HG03520 (cell line): Measurements from ENCODE around the gene MAML2.

Experiments
- ATAC-seq: cut with Tn5 transposase; IDR thresholded peaks from one replicate; pipeline ENCODE4 v1.9.1; 2021; ENCODE audit warnings: mild to moderate bottlenecking, moderate library complexity; ENCODE audit not compliant: unreplicated experiment

MAML2 gene

DNA sequence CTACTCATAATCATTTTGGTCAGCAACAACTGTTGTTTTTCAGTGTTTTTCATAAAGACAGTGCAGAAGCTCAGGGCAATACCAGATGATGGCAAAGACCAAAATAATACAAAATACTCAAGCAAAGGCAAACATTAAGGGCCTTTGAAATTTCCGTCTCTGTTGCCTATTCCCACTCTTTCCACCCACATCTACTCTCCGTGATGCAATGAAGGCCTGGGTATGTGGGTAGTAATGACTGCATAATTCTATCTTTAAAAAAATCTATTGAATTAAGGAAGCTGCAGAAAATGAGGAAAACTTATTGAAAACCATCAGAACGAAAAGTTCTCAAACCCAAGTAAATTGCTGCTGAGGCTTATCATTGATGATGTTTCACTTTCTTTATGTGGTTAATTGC is 203.3 kb downstream of the MAML2 start:
- no peak for ATAC-seq

DNA sequence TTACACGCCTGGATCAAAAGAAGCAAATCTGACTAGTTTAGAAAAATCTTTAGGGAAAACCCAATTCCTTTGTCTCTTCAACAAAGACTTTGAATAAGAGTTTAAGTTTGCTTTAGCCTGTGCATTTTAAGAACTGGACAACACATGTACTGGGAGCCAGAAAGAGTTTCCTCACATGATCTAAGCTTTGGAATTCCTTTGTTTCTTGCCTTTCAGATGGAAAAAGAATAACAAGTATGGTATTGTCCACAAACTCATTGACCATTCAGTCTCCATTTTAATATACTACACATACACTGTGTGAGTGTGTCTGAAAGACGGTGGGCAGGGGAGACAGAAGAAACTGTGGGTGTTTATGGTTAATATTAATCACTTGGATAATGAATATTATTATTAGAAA is 205.6 kb downstream of the MAML2 start:
- ATAC-seq = no peak

DNA sequence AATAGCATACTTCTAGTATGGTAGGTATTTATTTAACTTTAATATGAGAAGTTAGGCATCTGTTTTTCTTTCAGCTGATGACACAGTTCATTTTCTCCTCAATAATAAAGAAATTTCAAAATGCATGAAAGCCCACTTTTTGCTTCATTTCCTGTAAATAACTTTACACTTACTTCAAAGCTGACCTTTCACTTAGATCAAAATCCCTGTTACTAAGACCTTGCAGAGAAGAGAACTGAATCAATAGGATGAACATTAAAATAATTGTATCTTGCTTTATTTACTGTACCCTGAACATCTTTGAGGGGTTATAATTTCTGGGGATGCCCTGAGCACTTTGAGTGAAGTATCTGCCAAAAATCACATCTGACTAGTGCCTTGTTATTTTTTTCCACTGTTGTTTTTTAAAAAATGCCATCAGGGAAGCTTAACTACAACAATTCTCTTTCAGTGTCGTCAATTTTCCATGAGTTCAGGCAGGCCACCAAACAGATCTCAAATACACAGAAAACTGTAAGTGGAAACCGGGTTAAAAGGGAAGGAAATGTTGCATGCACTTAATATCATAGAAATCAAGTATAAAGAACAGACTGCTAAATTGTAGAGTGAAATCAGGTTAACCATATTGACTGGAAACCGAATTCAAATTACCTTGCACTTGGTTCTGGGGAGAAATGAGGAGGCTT is 206.2 kb downstream of the MAML2 start:
- ATAC-seq = no peak

DNA sequence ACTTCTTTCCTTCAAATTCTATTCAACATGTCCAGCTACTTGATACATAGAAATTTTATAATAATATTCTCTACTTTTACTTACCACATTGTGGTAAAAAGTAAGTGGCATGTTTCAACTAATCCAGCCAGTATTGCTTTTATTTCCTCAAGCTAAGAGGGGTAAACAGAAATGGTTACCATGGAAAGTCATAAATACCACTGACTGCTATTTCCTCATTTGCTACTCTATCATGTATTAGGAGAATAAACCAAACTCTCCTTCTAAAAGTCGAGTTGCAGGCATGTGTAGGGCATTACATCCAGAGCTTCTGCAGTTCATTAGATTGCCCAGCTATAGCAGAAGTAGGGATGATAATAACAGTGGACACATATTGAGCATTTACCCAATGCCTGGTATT is 208.4 kb downstream of the MAML2 start:
- ATAC-seq = peak; percentile 67

DNA sequence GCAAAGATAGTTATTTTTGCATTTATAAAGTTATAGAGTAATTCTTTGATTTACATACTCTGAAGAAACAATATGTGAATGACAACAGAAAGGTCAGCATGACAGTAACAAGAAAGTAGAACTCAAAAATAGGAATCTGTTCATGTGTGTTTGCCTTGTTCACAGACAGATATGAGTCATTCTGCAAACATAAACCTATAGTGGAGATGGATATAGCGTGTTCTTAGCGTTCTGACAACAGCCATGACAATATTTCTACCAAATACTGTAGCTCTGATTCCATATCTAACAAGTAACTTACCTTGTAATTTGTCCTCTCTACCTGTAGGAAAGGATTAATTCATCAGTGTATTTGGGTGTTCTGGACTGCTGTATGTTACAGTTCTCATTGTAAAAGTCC is 210.6 kb downstream of the MAML2 start:
- ATAC-seq = no peak

DNA sequence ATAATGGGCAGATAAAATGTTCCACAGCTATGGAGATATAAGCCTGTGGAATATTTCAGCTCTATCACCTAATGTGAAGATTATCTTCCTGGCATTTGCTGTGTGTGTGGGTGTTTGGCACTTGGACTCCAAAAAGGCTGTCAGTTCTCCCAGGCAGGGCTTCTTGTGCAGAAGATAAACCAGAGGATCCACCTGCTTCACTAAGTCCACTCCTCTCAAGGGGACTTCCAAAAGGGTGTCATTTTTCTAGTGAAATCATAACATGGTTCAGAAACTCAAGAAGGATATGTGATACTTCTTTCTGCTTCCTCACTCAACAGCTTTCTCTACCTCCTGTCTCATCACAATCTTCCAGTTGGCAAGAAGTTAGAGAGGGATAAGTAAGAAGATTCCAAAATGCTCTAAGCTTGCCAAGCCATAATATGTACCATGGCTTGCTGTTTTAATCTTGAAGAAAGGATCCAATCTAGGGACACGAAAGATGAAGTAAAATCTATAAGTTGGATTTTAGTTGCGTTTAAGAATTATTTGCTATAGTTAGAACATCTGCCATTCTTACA is 212.9 kb downstream of the MAML2 start:
- no peak for ATAC-seq

DNA sequence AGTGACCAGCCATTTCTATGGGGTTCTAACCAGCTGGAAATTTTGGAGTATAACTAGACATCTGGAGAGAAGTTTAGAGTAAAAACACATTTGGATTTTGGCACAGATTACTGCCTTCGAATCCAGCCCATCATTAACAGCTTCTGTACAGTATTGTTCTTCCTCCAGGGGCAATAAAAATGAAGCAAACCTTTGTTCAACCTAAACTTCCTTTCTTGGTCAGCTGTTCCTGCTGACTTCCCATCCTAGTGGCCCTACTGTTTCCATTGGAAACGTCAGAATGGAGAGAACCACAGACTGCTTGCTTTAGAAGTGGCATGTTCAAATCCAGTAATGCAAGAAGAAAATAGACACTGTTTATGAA is 215.4 kb downstream of the MAML2 start:
- ATAC-seq = no peak

DNA sequence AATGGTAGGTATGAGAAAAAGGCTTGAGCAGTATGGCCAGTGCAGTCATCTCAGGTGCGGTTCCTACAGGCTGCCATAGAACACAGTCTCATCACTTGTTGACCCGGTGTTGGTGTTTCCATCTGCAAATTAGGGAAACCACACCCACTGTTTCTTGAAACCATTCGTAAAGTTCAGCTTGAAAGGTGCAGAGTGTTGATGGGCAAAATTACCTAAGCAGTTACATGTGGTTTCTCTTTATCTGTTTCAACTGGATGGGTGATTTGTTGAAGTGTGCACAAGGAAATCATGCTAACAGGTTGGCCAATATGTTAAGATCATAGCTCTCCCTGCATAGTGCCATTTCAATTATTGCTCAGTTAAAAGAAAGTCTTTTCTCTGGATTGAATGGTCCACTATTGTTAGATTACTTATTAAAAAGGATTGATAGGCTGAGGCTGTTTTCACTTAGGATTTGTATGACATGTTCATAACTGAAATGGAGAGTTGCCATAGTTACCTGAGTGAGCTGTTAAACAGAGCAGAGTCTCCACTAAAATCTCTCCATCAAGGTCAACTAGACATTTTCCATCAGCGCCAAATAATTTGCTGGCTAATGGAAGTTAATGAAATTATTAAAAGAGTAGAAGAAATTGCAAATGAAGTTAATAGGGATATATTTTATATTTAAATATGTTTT is 215.9 kb downstream of the MAML2 start:
- ATAC-seq = no peak

DNA sequence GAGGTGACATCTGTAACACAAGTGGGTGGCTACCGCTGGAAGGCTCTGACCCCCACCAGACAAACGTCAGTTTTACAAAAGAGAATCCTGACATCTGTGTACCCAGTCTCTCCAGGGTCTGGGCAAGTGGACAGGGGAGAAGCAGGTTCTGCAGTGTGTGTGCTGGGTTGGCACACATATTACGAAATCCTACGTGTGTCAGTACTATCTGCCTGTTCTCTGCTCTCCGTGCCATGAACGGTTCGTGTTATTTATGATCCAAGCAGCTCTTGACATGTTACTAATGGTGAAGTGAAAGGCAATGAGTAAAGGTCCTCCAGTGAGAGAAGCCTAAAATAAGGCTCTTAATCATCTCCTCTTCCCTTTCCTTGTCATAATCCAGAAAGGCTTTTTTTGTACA is 217.6 kb downstream of the MAML2 start:
- no peak for ATAC-seq

DNA sequence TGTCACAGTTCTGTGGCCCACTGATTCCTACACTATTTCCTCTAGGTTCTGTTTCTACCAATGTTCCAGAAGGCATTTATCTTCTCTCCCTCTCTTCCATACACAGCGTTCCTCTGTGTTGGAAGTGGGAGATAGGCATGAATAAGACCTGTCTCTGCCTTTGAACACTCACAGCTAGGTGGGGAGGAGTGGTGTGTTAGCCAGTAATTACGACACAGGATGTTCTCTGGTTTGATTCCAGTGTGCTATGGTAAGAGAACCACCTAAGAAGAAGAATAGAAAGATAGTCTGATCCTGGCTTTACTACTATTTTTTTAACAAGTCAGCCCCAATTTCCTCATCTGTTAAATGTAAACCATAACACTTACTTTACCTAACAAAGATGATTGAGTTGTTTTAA is 218.8 kb downstream of the MAML2 start:
- no peak for ATAC-seq

DNA sequence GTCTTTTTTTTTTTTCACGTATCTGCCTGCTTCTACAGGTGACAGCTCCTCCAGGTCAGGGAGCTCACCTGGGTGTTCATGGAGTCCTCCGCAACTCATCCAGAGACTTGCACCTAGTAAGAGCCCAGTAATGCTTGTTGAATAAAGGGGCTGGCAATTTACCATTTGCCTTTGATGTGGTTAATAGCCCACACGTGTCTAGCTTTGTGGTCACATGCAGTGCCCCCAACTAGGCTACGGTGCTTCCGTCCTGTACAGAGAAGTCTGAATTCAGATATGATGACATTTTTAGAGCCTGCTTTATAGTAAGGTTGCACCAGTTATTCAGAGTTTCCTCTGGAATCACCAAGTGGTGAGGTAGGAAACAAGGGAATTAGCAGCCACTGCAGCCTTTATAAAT is 219.7 kb downstream of the MAML2 start:
- ATAC-seq = no peak

DNA sequence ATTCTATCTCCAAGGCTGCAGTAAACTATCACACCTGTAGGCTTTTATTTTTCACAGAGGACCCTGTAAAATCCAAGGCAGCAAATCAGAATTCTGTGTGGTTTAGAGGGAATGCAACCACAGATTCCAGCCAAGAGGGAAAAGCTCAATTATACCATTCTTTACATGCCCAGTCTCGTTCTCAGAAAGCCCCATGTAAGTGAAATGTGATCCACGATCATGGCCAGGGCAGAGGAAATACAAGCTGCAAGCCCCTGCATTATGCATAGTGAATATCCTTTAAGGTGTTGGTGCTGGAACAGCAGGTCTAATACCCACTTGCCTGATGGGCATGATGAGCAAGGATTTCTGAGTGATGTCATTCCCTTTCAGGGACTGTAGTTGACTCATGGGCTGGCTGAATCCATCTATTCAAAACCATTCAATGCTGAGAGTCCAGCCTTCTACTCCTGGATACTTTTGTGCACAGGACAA is 220.4 kb downstream of the MAML2 start:
- ATAC-seq = no peak

DNA sequence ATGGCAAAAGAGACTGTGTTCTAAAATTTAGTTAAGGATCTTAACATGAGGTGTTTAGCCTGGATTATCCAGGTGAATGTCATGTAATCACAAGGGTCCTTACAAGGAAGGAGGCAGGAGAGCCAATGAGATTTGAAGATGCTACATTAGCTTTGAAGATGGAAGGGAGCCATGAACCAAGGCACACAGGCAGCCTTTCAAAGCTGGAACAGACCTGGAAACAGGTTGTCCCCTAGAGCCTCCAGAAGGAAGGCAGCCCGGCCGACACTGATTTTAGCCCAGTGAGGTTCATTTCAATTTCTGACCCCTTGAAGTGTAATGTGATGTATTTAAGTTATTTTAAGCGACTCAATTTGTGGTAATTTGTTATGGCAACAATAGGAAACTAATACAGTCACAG is 223.8 kb downstream of the MAML2 start:
- ATAC-seq = no peak

DNA sequence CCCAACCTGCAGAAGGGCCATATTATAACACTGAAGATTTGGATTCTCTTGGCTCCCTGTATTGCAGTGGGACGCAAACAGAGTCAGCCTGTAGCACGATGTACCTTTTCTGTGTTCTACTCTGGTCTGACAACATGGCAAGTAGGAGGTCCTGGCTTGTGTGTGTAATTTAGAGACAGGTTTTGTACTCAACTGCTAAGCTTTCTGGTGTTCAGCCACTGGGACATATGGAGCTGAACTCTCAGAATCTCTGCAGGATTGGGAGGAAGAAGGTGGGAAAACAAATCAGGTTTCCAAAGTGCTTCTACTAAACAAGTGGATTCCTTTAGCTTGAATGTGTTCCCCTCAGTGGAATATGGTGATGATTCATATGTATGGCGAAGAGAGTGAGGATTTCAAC is 226.6 kb downstream of the MAML2 start:
- no peak for ATAC-seq

DNA sequence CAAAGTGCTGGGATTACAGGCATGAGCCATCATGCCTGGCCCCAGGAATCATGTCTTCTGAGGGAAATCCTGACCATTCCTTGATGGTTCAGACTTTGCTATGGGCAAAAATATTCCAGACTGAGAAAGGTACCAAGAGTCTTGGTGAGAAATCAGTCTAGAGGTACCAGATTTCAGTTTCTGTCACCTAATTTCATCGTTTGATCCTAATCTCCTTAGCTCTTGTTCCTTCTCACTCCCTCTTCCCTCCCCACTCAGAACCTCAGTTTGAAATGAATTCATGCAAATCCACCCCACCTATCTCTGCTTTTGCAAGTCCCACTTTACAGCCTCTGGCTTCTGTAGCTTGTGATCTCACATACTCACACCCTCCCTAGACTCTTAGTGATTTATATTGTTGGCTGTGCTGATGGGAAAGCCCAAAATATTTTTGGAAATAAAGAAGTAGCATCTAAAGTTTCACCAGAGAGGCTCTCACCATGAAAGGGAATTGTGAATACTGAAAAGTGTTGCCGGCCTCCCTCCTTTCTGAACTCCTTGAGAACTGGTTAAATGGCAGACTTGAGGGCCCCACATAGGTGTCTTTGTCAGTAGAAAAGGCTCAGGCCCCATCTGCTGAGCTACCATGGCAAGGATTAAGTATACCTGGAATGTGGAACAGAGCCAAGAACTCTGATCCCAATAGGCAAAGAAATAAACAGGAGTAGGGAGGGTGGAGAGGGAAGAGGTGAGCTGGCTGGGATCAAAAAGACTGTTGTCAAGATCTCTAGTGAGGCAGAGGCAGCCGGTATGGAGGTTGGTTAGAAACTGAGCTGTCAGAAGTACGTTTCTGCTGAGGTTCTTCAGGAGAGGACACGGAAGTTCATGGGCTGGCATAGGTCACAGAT is 228.6 kb downstream of the MAML2 start:
- no peak for ATAC-seq

DNA sequence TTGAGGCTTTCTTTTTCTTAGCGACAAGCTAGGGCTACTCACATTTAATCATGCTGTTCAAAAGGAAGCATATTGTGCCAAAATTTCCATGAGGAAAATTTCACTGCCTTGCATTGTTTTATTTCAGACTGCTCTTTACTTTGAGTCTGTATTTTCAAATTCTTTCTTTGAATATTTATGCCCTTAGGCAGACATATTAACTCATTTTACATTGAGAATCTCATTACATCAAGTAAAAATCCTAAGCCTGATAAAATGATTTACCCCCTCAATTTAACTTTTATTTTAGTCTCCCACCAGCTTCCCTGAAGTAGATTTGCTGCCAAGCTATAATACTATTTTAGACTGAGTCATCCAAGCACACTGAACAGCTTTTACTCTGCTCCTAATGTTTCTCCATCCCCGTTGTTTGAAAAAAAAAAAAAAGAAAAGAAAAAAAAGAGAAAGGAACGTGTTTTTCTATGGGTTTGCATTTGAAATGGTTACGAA is 229.8 kb downstream of the MAML2 start:
- ATAC-seq = no peak

DNA sequence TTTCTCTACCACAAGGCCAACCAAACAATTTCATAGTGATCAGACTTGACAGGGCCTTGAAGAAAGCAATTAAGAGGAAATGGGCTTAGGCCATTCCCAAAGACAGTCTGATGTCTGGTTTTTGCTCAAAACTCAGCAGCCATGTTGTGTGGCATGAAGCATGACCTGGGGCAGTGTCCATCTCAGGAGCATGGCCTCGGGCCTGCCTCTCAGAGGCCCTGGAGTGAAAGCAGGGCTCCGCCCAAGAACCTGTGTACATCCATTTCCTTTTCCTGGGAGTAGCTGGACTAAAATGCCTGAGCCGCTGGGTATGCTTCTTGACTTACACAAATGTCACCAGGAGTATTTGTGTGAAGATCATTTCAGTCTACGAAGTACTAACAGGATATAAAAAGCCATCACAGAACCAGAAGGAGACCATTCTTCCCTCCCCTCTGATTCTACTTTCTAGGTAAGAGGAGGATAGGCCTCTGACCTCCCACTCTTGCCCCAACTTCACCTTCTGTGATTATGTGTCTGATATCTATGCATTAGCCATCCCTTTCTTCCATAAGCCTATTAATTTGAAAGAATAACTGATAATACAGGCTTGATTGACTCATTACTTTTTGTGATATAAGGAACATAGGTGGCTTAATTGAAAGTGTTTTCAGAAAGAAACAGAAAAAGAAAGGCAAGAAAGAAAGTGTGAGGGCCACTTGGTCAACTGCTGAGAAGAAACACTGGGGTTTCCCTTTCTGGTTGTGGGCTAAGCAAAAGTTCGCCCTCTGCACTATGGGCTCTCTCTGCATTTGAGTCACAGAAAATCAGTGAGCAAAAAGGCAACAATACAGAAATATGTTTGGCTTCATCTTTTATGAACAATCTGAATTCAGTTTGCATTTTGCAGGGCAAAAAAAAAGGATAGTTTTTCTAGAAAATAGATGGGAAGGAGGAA is 230.5 kb downstream of the MAML2 start:
- ATAC-seq = peak; percentile 95

DNA sequence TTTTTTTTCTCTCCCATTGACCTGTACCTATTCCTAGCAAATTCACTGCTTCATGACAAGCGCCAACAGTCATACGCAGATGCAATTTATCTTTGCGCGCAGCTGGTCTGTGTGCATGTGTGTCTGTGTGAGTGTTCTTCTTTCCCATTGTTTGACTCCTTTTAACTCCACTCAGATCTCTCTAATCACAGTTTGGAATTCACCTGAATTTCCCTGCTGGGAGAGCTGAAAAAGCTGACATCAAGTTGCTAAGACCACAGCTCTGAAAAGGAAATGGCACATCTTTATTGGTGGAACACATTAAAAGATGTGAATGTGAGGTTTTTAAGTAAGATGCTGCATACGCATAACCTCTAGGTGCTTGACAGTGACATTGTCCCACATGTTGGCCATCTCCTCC is 231.7 kb downstream of the MAML2 start:
- no peak for ATAC-seq

DNA sequence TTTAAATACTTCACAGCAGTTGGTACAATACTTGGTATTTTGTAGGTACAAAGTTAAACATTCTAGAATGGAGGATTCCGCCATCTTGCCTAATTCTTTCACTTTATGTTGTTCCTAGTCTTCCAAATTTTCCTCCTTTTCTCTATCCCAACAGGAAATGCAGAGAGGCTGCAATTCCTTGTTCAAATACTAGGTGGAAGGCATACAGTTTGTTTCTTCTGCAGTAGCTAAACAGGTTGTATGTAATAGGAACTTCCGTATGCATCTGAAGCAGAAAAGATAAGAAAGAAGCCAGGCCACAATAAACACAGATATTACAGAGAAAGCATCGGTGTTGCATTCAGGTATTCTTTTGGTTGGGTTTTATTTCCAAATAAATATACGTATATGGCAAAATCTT is 232.7 kb downstream of the MAML2 start:
- ATAC-seq = no peak

DNA sequence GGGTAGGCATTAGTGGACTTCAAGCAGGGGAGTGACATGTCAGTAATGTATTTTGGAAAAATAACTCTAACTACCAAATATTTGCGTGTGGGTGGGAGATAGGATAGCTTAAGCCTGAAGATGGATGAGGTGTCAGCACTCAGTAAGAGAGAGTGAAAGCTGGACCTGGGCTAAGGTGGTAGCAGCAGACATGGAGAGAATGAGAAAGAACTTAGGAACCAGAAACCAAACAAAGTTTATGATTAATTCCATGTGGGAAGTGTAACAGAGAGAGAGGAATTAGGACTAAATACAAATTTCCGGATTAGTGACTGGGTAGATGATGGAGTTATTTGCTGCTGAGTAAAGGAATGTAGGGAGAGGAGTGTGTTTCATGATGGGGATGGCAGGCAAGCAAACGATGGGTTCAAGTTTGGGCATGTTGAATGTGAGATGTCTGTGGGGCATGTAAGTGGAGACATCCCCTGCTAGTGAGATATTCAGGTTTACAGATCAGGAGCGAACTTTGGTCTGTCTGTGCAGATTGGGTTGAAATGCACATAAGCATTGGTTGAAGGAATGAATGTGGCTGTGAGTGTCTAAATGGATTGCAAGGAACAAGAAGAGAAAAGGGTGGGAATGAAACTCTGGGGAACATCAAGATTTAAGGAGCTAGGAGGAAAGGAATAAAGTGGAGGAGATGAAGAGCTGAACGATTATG is 233.5 kb downstream of the MAML2 start:
- no peak for ATAC-seq
